CD14-positive monocyte (primary cell): Measurements from ENCODE around the gene KIF4B. TPM values are rescaled to one million over a fixed set of nuclear protein-coding genes. Genes with fewer than 3 reads are reported as not detected.

Source experiments
- DNase-seq, 3 donors: peaks; one replicate each; pipeline ENCODE4 v3.0.0-alpha.2; 2011 to 2022
- H2AFZ ChIP-seq: 2 replicates; pipeline ENCODE4 v1.6.0; 2012; ENCODE audit warnings: mild to moderate bottlenecking, low read depth, low read length, inconsistent platforms; ENCODE audit not compliant: insufficient read depth, poor library complexity, severe bottlenecking
- H3K27ac ChIP-seq, 2 donors: 1 replicate in 1 of 2; 2 replicates in 1 of 2; pipeline ENCODE4 v1.5.1; 2012 to 2013; ENCODE audit warnings: low read length in 2 of 2, control low read depth in 1 of 2, inconsistent platforms in 1 of 2, low read depth in 1 of 2, mild to moderate bottlenecking in 1 of 2
- H3K27me3 ChIP-seq, 2 donors: one replicate each; pipeline versions ENCODE4 v1.6.0 to v1.6.1; 2011 to 2013; ENCODE audit warnings: low read length in 2 of 2; ENCODE audit not compliant: control insufficient read depth in 2 of 2, insufficient read depth in 2 of 2
- H3K36me3 ChIP-seq, 2 donors: replicated peaks in 1 of 2; 1 replicate in 1 of 2; 2 replicates in 1 of 2; pipeline versions ENCODE4 v1.5.1 to v1.6.1; 2012 to 2013; ENCODE audit warnings: low read length in 2 of 2, control low read depth in 1 of 2, inconsistent platforms in 1 of 2, mild to moderate bottlenecking in 1 of 2; ENCODE audit not compliant: insufficient read depth in 2 of 2, control insufficient read depth in 1 of 2
- H3K4me1 ChIP-seq, 2 donors: 1 replicate in 1 of 2; 2 replicates in 1 of 2; pipeline versions ENCODE4 v1.5.1 to v1.6.1; 2012 to 2013; ENCODE audit warnings: low read length in 2 of 2, control low read depth in 1 of 2, inconsistent platforms in 1 of 2, mild to moderate bottlenecking in 1 of 2, moderate library complexity in 1 of 2; ENCODE audit not compliant: insufficient read depth in 2 of 2, control insufficient read depth in 1 of 2
- H3K4me2 ChIP-seq: replicated peaks from 2 replicates; pipeline ENCODE3; 2012; ENCODE audit warnings: low read length, moderate library complexity, mild to moderate bottlenecking; ENCODE audit not compliant: poor library complexity, severe bottlenecking; ENCODE audit errors: extremely low read depth
- H3K4me3 ChIP-seq, 3 experiments: fragments of 200-600 bp in 1 of 3; sonication (generic) in 1 of 3; replicated peaks in 1 of 3; 1 replicate in 2 of 3; 2 replicates in 1 of 3; pipeline ENCODE4 v1.5.1; 2011 to 2013; ENCODE audit warnings: low read length in 3 of 3, mild to moderate bottlenecking in 3 of 3, control low read depth in 2 of 3, low read depth in 2 of 3, inconsistent platforms in 1 of 3, moderate library complexity in 1 of 3
- H3K79me2 ChIP-seq: 2 replicates; pipeline ENCODE4 v1.6.0; 2012; ENCODE audit warnings: mild to moderate bottlenecking, control low read depth, inconsistent platforms, low read length, moderate library complexity; ENCODE audit not compliant: insufficient read depth
- H3K9ac ChIP-seq: 2 replicates; pipeline ENCODE4 v1.6.0; 2017; ENCODE audit warnings: low read length, mild to moderate bottlenecking; ENCODE audit not compliant: insufficient read depth, poor library complexity, severe bottlenecking
- H3K9me3 ChIP-seq, 2 donors: replicated peaks in 1 of 2; 1 replicate in 1 of 2; 2 replicates in 1 of 2; pipeline versions ENCODE4 v1.5.1 to v1.6.1; 2012 to 2013; ENCODE audit warnings: low read length in 2 of 2, control low read depth in 1 of 2; ENCODE audit not compliant: control insufficient read depth in 1 of 2, insufficient read depth in 1 of 2
- H4K20me1 ChIP-seq: 2 replicates; pipeline ENCODE4 v1.6.0; 2012; ENCODE audit warnings: mild to moderate bottlenecking, low read length, control low read depth, moderate library complexity; ENCODE audit not compliant: insufficient read depth
- H3K27ac Mint-ChIP-seq, 7 donors: one replicate each; pipeline ENCODE4 v1.8.0; 2020; ENCODE audit warnings: mild to moderate bottlenecking in 7 of 7, mixed read lengths in 7 of 7, moderate library complexity in 6 of 7, inconsistent platforms in 2 of 7
- H3K27me3 Mint-ChIP-seq, 3 donors: one replicate each; pipeline ENCODE4 v1.8.0; 2021 to 2022; ENCODE audit warnings: low read depth in 3 of 3, mild to moderate bottlenecking in 3 of 3, mixed read lengths in 3 of 3, moderate library complexity in 3 of 3, inconsistent platforms in 1 of 3
- H3K36me3 Mint-ChIP-seq, 2 donors: one replicate each; pipeline ENCODE4 v1.8.0; 2020; ENCODE audit warnings: mixed read lengths in 2 of 2, inconsistent platforms in 1 of 2, mild to moderate bottlenecking in 1 of 2
- H3K4me1 Mint-ChIP-seq: one replicate; pipeline ENCODE4 v1.8.0; 2020; ENCODE audit warnings: mild to moderate bottlenecking, mixed read lengths
- H3K4me3 Mint-ChIP-seq, 2 donors: one replicate each; pipeline ENCODE4 v1.8.0; 2020; ENCODE audit warnings: mild to moderate bottlenecking in 2 of 2, mixed read lengths in 2 of 2, moderate library complexity in 1 of 2
- H3K9me3 Mint-ChIP-seq, 7 donors: one replicate each; pipeline ENCODE4 v1.8.0; 2020 to 2022; ENCODE audit warnings: mixed read lengths in 7 of 7, mild to moderate bottlenecking in 6 of 7, moderate library complexity in 6 of 7, inconsistent platforms in 2 of 7
- CTCF ChIP-seq: fragments of 200-600 bp; IDR thresholded peaks from one replicate; pipeline ENCODE4 v1.8.0; 2022; ENCODE audit warnings: antibody characterized with exemption, mild to moderate bottlenecking
- WGBS: methylation state at CpG from one replicate; pipeline ENCODE4 v1.1.5; 2013; ENCODE audit warnings: missing lambda C conversion rate; ENCODE audit not compliant: insufficient coverage; 5-methylcytosine and 5-hydroxymethylcytosine counted together
- intact Hi-C, 2 donors: fragments of 100-400 bp; cut with micrococcal nuclease; formaldehyde crosslinking; loops; one replicate each; pipeline versions ENCODE4 v1.15.0 to v1.15.1; 2023
- polyA plus RNA-seq, 3 donors: library from polyadenylated mRNA; depleted of rRNA in 1 of 3; unstranded in 2 of 3; stranded (reverse) in 1 of 3; fragments of 300-500 nt in 2 of 3; fragments of >200 nt in 1 of 3; fragmentation: Illumina TruSeq in 2 of 3; gene quantifications; 1 replicate in 2 of 3; 2 replicates in 1 of 3; pipeline ENCODE4 v1.2.3, GENCODE V29; 2012 to 2021

KIF4B gene
- polyA plus RNA-seq, 3 donors: 0.01 TPM; not detected in 2

GRCh38 chr5:155015239-155015638 lies 1.7 kb downstream of the KIF4B start:
- DNase-seq: no peak

DNA sequence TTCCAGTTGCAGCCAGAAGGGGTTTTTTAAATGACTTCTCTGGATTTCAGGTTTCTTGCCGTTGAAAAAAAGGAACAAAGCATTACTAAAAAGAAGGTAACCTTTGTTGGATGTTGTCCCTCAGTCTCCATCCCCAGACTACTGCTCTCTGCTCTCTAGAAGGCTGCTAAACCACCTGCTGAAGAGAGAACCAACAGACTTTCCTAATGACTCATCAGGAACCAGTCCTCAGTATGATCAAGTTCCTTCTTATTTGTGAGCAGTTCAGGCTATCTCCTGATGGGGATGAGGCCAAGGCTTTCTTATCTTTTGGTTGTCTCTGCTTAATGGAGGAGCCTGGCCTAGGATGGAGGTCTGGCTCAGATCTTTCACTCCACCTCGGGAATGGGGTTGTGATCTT lies 4.1 kb downstream of the KIF4B start:
- Histone ChIP-seq H3K4me1 (no peaks in the 10 kb centered on the region), H2AFZ (no peak overlapping the region), H4K20me1 (no peaks in the 10 kb centered on the region), H3K79me2 (no peaks in the 10 kb centered on the region), H3K36me3 (no peaks in the 10 kb centered on the region), H3K4me2 (no peak overlapping the region), H3K9ac (no peak overlapping the region), H3K4me3 (no peak overlapping the region), H3K27ac (no peak overlapping the region), H3K27me3 (no peaks in the 10 kb centered on the region), H3K9me3 (peaks cover 0 to 3% of the 10 kb centered on the region in 2 donors)
- no peaks in the 10 kb centered on the region for H3K4me1 Mint-ChIP-seq
- H3K36me3 Mint-ChIP-seq: no peaks in the 10 kb centered on the region
- peaks cover 0 to 8% (median 4%) of the 10 kb centered on the region in 3 donors for H3K27me3 Mint-ChIP-seq
- H3K9me3 Mint-ChIP-seq: peaks cover 0 to 3% (median 1%) of the 10 kb centered on the region in 7 donors
- DNase-seq: no peak
- no peak overlapping the region for H3K27ac Mint-ChIP-seq
- no peak for TF ChIP-seq CTCF
- no peak overlapping the region for H3K4me3 Mint-ChIP-seq
- WGBS: no CpG with 5 or more reads among the region's 2 CpGs
- intact Hi-C loops: no loop called here

More at GRCh38 chr5:155015239-155015638, 1.7 kb downstream of the KIF4B start:
- 100% methylated on average over 2 of the region's 6 CpGs for WGBS
- no peaks in the 10 kb centered on the region for H3K4me1 ChIP-seq
- Mint-ChIP-seq H3K27me3 (peaks cover 4 to 8% (median 5%) of the 10 kb centered on the region in 3 donors), H3K4me3 (no peak overlapping the region), H3K36me3 (no peaks in the 10 kb centered on the region), H3K9me3 (peaks cover 0 to 3% (median 1%) of the 10 kb centered on the region in 7 donors), H3K4me1 (no peaks in the 10 kb centered on the region), H3K27ac (no peak overlapping the region)
- no peak overlapping the region for H3K4me2 ChIP-seq
- no peaks in the 10 kb centered on the region for H3K36me3 ChIP-seq
- peaks cover 0 to 2% of the 10 kb centered on the region in 2 donors for H3K27me3 ChIP-seq
- no peaks in the 10 kb centered on the region for H3K79me2 ChIP-seq
- no peak overlapping the region for H3K4me3 ChIP-seq
- peaks cover 0 to 3% of the 10 kb centered on the region in 2 donors for H3K9me3 ChIP-seq
- intact Hi-C loops: no loop called here
- H2AFZ ChIP-seq: no peak overlapping the region
- no peak overlapping the region for H3K9ac ChIP-seq
- TF ChIP-seq CTCF: no peak
- no peak overlapping the region for H3K27ac ChIP-seq
- H4K20me1 ChIP-seq: no peaks in the 10 kb centered on the region
